PC-9 (cell line): ENCODE measurements around the gene KCNH6.

Experiments
- CTCF ChIP-seq: fragments of 200-600 bp; sonication (generic); conservative IDR thresholded peaks from 2 replicates; pipeline ENCODE4 v1.6.1; 2017; ENCODE audit warnings: mixed run types, antibody characterized with exemption, mild to moderate bottlenecking, moderate library complexity
- EZH2 ChIP-seq: fragments of 200-600 bp; sonication (generic); IDR thresholded peaks from 2 replicates; pipeline ENCODE4 v1.8.0; 2017; ENCODE audit warnings: antibody characterized with exemption, low read depth

GRCh38 chr17:63544467-63545301 lies 21.5 kb downstream of the KCNH6 start:
- no peak for TF ChIP-seq CTCF
- no peak for TF ChIP-seq EZH2
